Keratinocyte (primary cell): ENCODE measurements around the gene MGRN1. TPM values are rescaled to one million over a fixed set of nuclear protein-coding genes. Genes with fewer than 3 reads are reported as not detected.

Experiments
- DNase-seq: peaks from one replicate; pipeline ENCODE4 v3.0.0-alpha.2; 2011; ENCODE audit warnings: low read depth, missing footprints, low spot score
- FAIRE-seq: peaks from 2 replicates; lab custom pipeline; 2011; peaks lifted over from hg19 to GRCh38; lab: Jason Lieb, UNC
- H2AFZ ChIP-seq: 2 replicates; pipeline ENCODE4 v1.6.0; 2012; ENCODE audit warnings: low read length, control low read depth, inconsistent platforms; ENCODE audit not compliant: control insufficient read depth
- H3K27ac ChIP-seq: 2 replicates; pipeline ENCODE4 v1.5.1; 2011; ENCODE audit warnings: low read length; ENCODE audit not compliant: control insufficient read depth, insufficient read depth
- H3K27me3 ChIP-seq: 3 replicates; pipeline ENCODE4 v1.6.0; 2011; ENCODE audit warnings: low read length; ENCODE audit not compliant: control insufficient read depth, insufficient read depth; ENCODE audit errors: extremely low read depth
- H3K36me3 ChIP-seq, 2 experiments: 2 replicates in 1 of 2; 3 replicates in 1 of 2; pipeline ENCODE4 v1.5.1; 2011; ENCODE audit warnings: low read length in 2 of 2, mild to moderate bottlenecking in 1 of 2; ENCODE audit not compliant: control insufficient read depth in 2 of 2, insufficient read depth in 2 of 2; ENCODE audit errors: extremely low read depth in 1 of 2
- H3K4me1 ChIP-seq: 3 replicates; pipeline ENCODE4 v1.5.1; 2011; ENCODE audit warnings: low read length; ENCODE audit not compliant: control insufficient read depth, insufficient read depth; ENCODE audit errors: extremely low read depth
- H3K4me2 ChIP-seq: 3 replicates; pipeline ENCODE4 v1.6.0; 2011; ENCODE audit warnings: low read depth, low read length; ENCODE audit not compliant: control insufficient read depth, insufficient read depth; ENCODE audit errors: extremely low read depth
- H3K4me3 ChIP-seq, 3 experiments: fragments of 200-600 bp in 1 of 3; sonication (generic) in 1 of 3; 2 replicates in 2 of 3; 3 replicates in 1 of 3; pipeline ENCODE4 v1.5.1; 2011 to 2016; ENCODE audit warnings: low read length in 3 of 3, mild to moderate bottlenecking in 3 of 3, control low read depth in 2 of 3, inconsistent platforms in 1 of 3, low read depth in 1 of 3, mixed read lengths in 1 of 3, mixed run types in 1 of 3, moderate library complexity in 1 of 3; ENCODE audit not compliant: control insufficient read depth in 2 of 3, insufficient read depth in 2 of 3; ENCODE audit errors: extremely low read depth in 1 of 3
- H3K79me2 ChIP-seq: 2 replicates; pipeline ENCODE4 v1.6.0; 2012; ENCODE audit warnings: low read length; ENCODE audit not compliant: control insufficient read depth, insufficient read depth
- H3K9ac ChIP-seq: 3 replicates; pipeline ENCODE4 v1.6.0; 2011; ENCODE audit warnings: low read length; ENCODE audit not compliant: control insufficient read depth, insufficient read depth; ENCODE audit errors: extremely low read depth
- H3K9me1 ChIP-seq: 3 replicates; pipeline ENCODE4 v1.6.0; 2011; ENCODE audit warnings: low read length; ENCODE audit not compliant: control insufficient read depth, insufficient read depth; ENCODE audit errors: extremely low read depth
- H3K9me3 ChIP-seq: 2 replicates; pipeline ENCODE4 v1.5.1; 2012; ENCODE audit warnings: low read depth, low read length; ENCODE audit not compliant: control insufficient read depth
- H4K20me1 ChIP-seq: 3 replicates; pipeline ENCODE4 v1.6.0; 2011; ENCODE audit warnings: low read length; ENCODE audit not compliant: control insufficient read depth, insufficient read depth; ENCODE audit errors: extremely low read depth
- EZH2 ChIP-seq: IDR thresholded peaks from one replicate; pipeline ENCODE4 v1.6.1; 2012; ENCODE audit warnings: inconsistent platforms, mild to moderate bottlenecking, low read length, moderate library complexity
- dilution Hi-C: fragments of 300-500 bp; cut with MboI; formaldehyde crosslinking; loops from one replicate; pipeline ENCODE4 v1.7.0; 2020; ENCODE audit warnings: low sequenced_read_pairs; ENCODE audit not compliant: extremely low pct_ligation_motif_present
- polyA plus RNA-seq, 5 experiments: library from polyadenylated mRNA; depleted of rRNA in 3 of 5; stranded (reverse) in 3 of 5; stranded (forward) in 1 of 5; unstranded in 1 of 5; fragments of >200 nt; gene quantifications; 1 replicate in 1 of 5; 2 replicates in 3 of 5; 3 replicates in 1 of 5; pipeline versions ENCODE4 v1.2.1 to v1.2.3, GENCODE V29; 2011 to 2012; ENCODE audit warnings: missing spikeins in 2 of 5, low read depth in 1 of 5, low replicate concordance in 1 of 5
- TF ChIP-seq, protein P1 (sequence below), 3 experiments: IDR thresholded peaks in 1 of 3; conservative IDR thresholded peaks in 1 of 3; optimal IDR thresholded peaks in 1 of 3; 2 replicates in 2 of 3; 3 replicates in 1 of 3; pipeline versions ENCODE3 to v1.5.1; 2011; ENCODE audit warnings: low read length in 3 of 3, mild to moderate bottlenecking in 3 of 3, moderate library complexity in 2 of 3, control low read depth in 1 of 3, inconsistent platforms in 1 of 3; ENCODE audit not compliant: insufficient read depth in 2 of 3; ENCODE audit errors: extremely low read depth in 1 of 3

The MGRN1 gene
- polyA plus RNA-seq, 1 donor (not counting 4 experiments of a cell fraction or from before 2014, with no cell fraction given): 1.9 TPM

DNA sequence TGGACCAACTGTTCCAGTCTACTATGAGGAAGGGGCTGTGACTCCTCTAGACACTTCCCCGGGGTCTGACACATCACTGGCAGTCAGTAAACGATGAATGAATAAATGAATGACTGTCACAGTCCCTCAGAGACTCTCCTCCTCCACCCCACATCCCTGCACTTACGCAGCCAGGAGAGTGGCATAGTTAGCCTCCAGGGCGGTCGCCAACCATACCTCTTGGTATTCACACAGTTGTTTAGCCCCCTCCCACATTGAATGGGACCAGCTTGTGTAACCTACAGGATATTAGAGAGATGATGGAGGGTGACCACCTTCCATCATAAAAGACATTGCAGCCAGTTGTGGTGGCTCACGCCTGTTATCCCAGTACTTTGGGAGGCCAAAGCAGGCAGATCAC is 35.7 kb upstream of the MGRN1 start:
- H3K4me2 ChIP-seq: no peak overlapping the region
- no peak overlapping the region for H3K27ac ChIP-seq
- H3K9me1 ChIP-seq: no peaks in the 10 kb centered on the region
- H3K36me3 ChIP-seq: no peaks in the 10 kb centered on the region
- no peaks in the 10 kb centered on the region for H3K79me2 ChIP-seq
- TF ChIP-seq, protein P1, sequence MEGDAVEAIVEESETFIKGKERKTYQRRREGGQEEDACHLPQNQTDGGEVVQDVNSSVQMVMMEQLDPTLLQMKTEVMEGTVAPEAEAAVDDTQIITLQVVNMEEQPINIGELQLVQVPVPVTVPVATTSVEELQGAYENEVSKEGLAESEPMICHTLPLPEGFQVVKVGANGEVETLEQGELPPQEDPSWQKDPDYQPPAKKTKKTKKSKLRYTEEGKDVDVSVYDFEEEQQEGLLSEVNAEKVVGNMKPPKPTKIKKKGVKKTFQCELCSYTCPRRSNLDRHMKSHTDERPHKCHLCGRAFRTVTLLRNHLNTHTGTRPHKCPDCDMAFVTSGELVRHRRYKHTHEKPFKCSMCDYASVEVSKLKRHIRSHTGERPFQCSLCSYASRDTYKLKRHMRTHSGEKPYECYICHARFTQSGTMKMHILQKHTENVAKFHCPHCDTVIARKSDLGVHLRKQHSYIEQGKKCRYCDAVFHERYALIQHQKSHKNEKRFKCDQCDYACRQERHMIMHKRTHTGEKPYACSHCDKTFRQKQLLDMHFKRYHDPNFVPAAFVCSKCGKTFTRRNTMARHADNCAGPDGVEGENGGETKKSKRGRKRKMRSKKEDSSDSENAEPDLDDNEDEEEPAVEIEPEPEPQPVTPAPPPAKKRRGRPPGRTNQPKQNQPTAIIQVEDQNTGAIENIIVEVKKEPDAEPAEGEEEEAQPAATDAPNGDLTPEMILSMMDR (optimal IDR thresholded peaks at IDR 0.05 in 1 of 3, IDR thresholded peaks at IDR 0.05 in 1 of 3, conservative IDR thresholded peaks at IDR 0.05 in 1 of 3; ENCODE audit: extremely low read depth in 1 of 3, insufficient read depth in 2 of 3, low read length in 3 of 3): no peak
- no peak for TF ChIP-seq EZH2
- no peak overlapping the region for H3K9ac ChIP-seq
- no peak for DNase-seq
- H3K4me1 ChIP-seq: no peaks in the 10 kb centered on the region
- dilution Hi-C loops: no loop called here
- peaks cover 2% of the 10 kb centered on the region for H3K9me3 ChIP-seq
- no peak overlapping the region for H3K4me3 ChIP-seq
- no peak for FAIRE-seq
- no peaks in the 10 kb centered on the region for H4K20me1 ChIP-seq
- H2AFZ ChIP-seq: no peak overlapping the region
- peaks cover 3% of the 10 kb centered on the region for H3K27me3 ChIP-seq

DNA sequence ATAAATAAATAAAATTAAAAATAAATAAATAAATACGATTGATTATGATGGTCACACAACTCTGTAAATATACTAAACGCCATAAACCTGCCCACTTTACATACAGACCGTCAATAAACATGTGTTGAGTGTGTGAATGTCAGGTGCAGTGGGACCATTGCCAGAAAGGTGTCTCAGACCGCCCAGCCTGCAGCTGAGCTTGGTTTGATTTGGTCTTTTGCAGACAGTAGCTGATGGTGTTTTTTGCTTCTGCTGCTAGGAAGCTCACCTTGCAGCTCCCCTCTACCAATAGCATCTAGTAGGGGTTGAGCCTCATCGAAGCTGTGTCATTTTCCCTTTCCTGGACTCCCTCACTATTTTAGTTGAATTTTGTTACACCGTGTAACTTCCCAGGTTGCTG is 33.4 kb upstream of the MGRN1 start:
- H3K27me3 ChIP-seq: peaks cover 3% of the 10 kb centered on the region
- no peaks in the 10 kb centered on the region for H3K4me1 ChIP-seq
- H2AFZ ChIP-seq: no peak overlapping the region
- no peak overlapping the region for H3K4me3 ChIP-seq
- no peak overlapping the region for H3K27ac ChIP-seq
- no peak for TF ChIP-seq EZH2
- TF ChIP-seq, protein P1 (optimal IDR thresholded peaks at IDR 0.05 in 1 of 3, IDR thresholded peaks at IDR 0.05 in 1 of 3, conservative IDR thresholded peaks at IDR 0.05 in 1 of 3; ENCODE audit: extremely low read depth in 1 of 3, insufficient read depth in 2 of 3, low read length in 3 of 3): no peak
- no peak overlapping the region for H3K4me2 ChIP-seq
- H3K9me3 ChIP-seq: peaks cover 2% of the 10 kb centered on the region
- H3K9ac ChIP-seq: no peak overlapping the region
- no peaks in the 10 kb centered on the region for H3K9me1 ChIP-seq
- dilution Hi-C loops: no loop called here
- no peaks in the 10 kb centered on the region for H3K36me3 ChIP-seq
- no peaks in the 10 kb centered on the region for H3K79me2 ChIP-seq
- DNase-seq: no peak
- H4K20me1 ChIP-seq: no peaks in the 10 kb centered on the region
- FAIRE-seq: no peak
